Measurements from ENCODE around the gene CDK16. TPM values are rescaled to one million over a fixed set of nuclear protein-coding genes. Genes with fewer than 3 reads are reported as not detected.

The CDK16 gene
- polyA plus RNA-seq, 1 donor (not counting 4 experiments of a cell fraction or from before 2014, with no cell fraction given): 79.3 TPM

DNA sequence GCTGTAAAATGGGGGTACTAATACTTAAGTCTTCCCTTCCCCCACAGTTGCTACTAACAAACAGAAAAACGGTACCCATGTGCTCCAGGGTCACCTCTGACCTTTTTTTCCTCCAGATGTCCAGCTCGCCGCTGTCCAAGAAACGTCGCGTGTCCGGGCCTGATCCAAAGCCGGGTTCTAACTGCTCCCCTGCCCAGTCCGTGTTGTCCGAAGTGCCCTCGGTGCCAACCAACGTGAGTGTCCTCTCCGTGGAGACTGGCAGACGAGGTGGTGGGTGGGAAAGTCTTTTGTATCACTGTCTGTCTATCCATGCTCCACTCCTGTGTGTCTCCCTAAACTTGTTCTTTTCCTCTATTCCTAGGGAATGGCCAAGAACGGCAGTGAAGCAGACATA, 19.8 kb upstream of the CDK16 start:
- DNase-seq (ENCODE audit: low read depth, low spot score): no peak
- dilution Hi-C loops (cut with MboI; ENCODE audit: extremely low pct_ligation_motif_present, low sequenced_read_pairs): no loop called here
- H2AFZ ChIP-seq (ENCODE audit: control insufficient read depth, low read length): no peak overlapping the region
- H3K9ac ChIP-seq (ENCODE audit: control insufficient read depth, extremely low read depth, insufficient read depth, low read length): no peak overlapping the region
- H3K27me3 ChIP-seq (ENCODE audit: control insufficient read depth, extremely low read depth, insufficient read depth, low read length): no peaks in the 10 kb centered on the region
- no peak for TF ChIP-seq EZH2 (IDR thresholded peaks at IDR 0.05; ENCODE audit: low read length)
- TF ChIP-seq, protein P1, sequence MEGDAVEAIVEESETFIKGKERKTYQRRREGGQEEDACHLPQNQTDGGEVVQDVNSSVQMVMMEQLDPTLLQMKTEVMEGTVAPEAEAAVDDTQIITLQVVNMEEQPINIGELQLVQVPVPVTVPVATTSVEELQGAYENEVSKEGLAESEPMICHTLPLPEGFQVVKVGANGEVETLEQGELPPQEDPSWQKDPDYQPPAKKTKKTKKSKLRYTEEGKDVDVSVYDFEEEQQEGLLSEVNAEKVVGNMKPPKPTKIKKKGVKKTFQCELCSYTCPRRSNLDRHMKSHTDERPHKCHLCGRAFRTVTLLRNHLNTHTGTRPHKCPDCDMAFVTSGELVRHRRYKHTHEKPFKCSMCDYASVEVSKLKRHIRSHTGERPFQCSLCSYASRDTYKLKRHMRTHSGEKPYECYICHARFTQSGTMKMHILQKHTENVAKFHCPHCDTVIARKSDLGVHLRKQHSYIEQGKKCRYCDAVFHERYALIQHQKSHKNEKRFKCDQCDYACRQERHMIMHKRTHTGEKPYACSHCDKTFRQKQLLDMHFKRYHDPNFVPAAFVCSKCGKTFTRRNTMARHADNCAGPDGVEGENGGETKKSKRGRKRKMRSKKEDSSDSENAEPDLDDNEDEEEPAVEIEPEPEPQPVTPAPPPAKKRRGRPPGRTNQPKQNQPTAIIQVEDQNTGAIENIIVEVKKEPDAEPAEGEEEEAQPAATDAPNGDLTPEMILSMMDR (optimal IDR thresholded peaks at IDR 0.05 in 1 of 3, IDR thresholded peaks at IDR 0.05 in 1 of 3, conservative IDR thresholded peaks at IDR 0.05 in 1 of 3; ENCODE audit: extremely low read depth in 1 of 3, insufficient read depth in 2 of 3, low read length in 3 of 3): no peak
- H3K27ac ChIP-seq (ENCODE audit: control insufficient read depth, insufficient read depth, low read length): no peak overlapping the region
- no peaks in the 10 kb centered on the region for H3K9me3 ChIP-seq (ENCODE audit: control insufficient read depth, low read depth, low read length)
- H3K79me2 ChIP-seq (ENCODE audit: control insufficient read depth, insufficient read depth, low read length): peaks cover 70% of the 10 kb centered on the region
- peaks cover 51 to 70% of the 10 kb centered on the region in 2 experiments for H3K36me3 ChIP-seq (ENCODE audit: control insufficient read depth in 2 of 2, extremely low read depth in 1 of 2, insufficient read depth in 2 of 2, low read length in 2 of 2)
- H3K4me1 ChIP-seq (ENCODE audit: control insufficient read depth, extremely low read depth, insufficient read depth, low read length): peaks cover 19% of the 10 kb centered on the region
- no peaks in the 10 kb centered on the region for H3K9me1 ChIP-seq (ENCODE audit: control insufficient read depth, extremely low read depth, insufficient read depth, low read length)
- no peak overlapping the region for H3K4me2 ChIP-seq (ENCODE audit: control insufficient read depth, extremely low read depth, insufficient read depth, low read depth, low read length)
- FAIRE-seq: no peak
- peaks cover 17% of the 10 kb centered on the region for H4K20me1 ChIP-seq (ENCODE audit: control insufficient read depth, extremely low read depth, insufficient read depth, low read length)
- H3K4me3 ChIP-seq (ENCODE audit: control insufficient read depth in 2 of 3, extremely low read depth in 1 of 3, insufficient read depth in 2 of 3, low read depth in 1 of 3, low read length in 3 of 3): no peak overlapping the region

GRCh38 chrX:47199286-47199685, 19.2 kb upstream of the CDK16 start:
- TF ChIP-seq, protein P1 (optimal IDR thresholded peaks at IDR 0.05 in 1 of 3, IDR thresholded peaks at IDR 0.05 in 1 of 3, conservative IDR thresholded peaks at IDR 0.05 in 1 of 3; ENCODE audit: extremely low read depth in 1 of 3, insufficient read depth in 2 of 3, low read length in 3 of 3): no peak
- no peak for TF ChIP-seq EZH2 (IDR thresholded peaks at IDR 0.05; ENCODE audit: low read length)
- Histone ChIP-seq H3K9me1 (ENCODE audit: control insufficient read depth, extremely low read depth, insufficient read depth, low read length) (no peaks in the 10 kb centered on the region), H3K4me2 (ENCODE audit: control insufficient read depth, extremely low read depth, insufficient read depth, low read depth, low read length) (no peak overlapping the region), H3K4me3 (ENCODE audit: control insufficient read depth in 2 of 3, extremely low read depth in 1 of 3, insufficient read depth in 2 of 3, low read depth in 1 of 3, low read length in 3 of 3) (no peak overlapping the region), H3K9me3 (ENCODE audit: control insufficient read depth, low read depth, low read length) (no peaks in the 10 kb centered on the region), H3K36me3 (ENCODE audit: control insufficient read depth in 2 of 2, extremely low read depth in 1 of 2, insufficient read depth in 2 of 2, low read length in 2 of 2) (peaks cover 53 to 76% of the 10 kb centered on the region in 2 experiments), H4K20me1 (ENCODE audit: control insufficient read depth, extremely low read depth, insufficient read depth, low read length) (peaks cover 17% of the 10 kb centered on the region), H2AFZ (ENCODE audit: control insufficient read depth, low read length) (no peak overlapping the region), H3K27ac (ENCODE audit: control insufficient read depth, insufficient read depth, low read length) (no peak overlapping the region), H3K4me1 (ENCODE audit: control insufficient read depth, extremely low read depth, insufficient read depth, low read length) (peaks cover 19% of the 10 kb centered on the region), H3K27me3 (ENCODE audit: control insufficient read depth, extremely low read depth, insufficient read depth, low read length) (no peaks in the 10 kb centered on the region), H3K79me2 (ENCODE audit: control insufficient read depth, insufficient read depth, low read length) (peaks cover 64% of the 10 kb centered on the region), H3K9ac (ENCODE audit: control insufficient read depth, extremely low read depth, insufficient read depth, low read length) (no peak overlapping the region)
- DNase-seq (ENCODE audit: low read depth, low spot score): no peak
- dilution Hi-C loops (cut with MboI; ENCODE audit: extremely low pct_ligation_motif_present, low sequenced_read_pairs): no loop called here
- FAIRE-seq: no peak

Measured in keratinocyte (primary cell).